Adrenal gland (tissue), 12 donors: ENCODE measurements around the gene ZNF579. TPM values are rescaled to one million over a fixed set of nuclear protein-coding genes. Genes with fewer than 3 reads are reported as not detected.

Experiments
- DNase-seq, 7 donors: peaks; one replicate each; pipeline ENCODE4 v3.0.0-alpha.2; 2019 to 2020
- H3K27ac ChIP-seq, 5 donors: fragments of 200-600 bp; sonication (generic) in 4 of 5; 1 replicate in 3 of 5; 2 replicates in 2 of 5; pipeline versions ENCODE4 v1.5.1 to v1.8.0; 2016 to 2020; ENCODE audit warnings: mild to moderate bottlenecking in 1 of 5
- H3K27me3 ChIP-seq: fragments of 200-600 bp; 2 replicates; pipeline ENCODE4 v1.8.0; 2021
- H3K36me3 ChIP-seq, 2 donors: fragments of 200-600 bp; replicated peaks in 1 of 2; 1 replicate in 1 of 2; 2 replicates in 1 of 2; pipeline versions ENCODE4 v1.5.1 to v1.8.0; 2018 to 2022
- H3K4me1 ChIP-seq, 2 donors: fragments of 200-600 bp; replicated peaks in 1 of 2; 1 replicate in 1 of 2; 2 replicates in 1 of 2; pipeline versions ENCODE4 v1.5.1 to v1.8.0; 2018 to 2021
- H3K4me3 ChIP-seq, 4 donors: fragments of 200-600 bp; sonication (generic) in 3 of 4; one replicate each; pipeline ENCODE4 v1.5.1; 2016 to 2018
- H3K9me3 ChIP-seq, 3 donors: fragments of 200-600 bp; sonication (generic) in 1 of 3; replicated peaks in 1 of 3; 1 replicate in 2 of 3; 2 replicates in 1 of 3; pipeline versions ENCODE4 v1.5.1 to v1.8.0; 2016 to 2021
- CTCF ChIP-seq, 6 experiments: fragments of 450-650 bp in 4 of 6; fragments of 200-600 bp in 2 of 6; sonication (generic) in 1 of 6; IDR thresholded peaks; 1 replicate in 5 of 6; 2 replicates in 1 of 6; pipeline versions ENCODE4 v1.5.1 to v1.8.0; 2016 to 2021; ENCODE audit warnings: antibody characterized with exemption in 6 of 6, mild to moderate bottlenecking in 2 of 6, moderate library complexity in 1 of 6
- POLR2A ChIP-seq, 2 donors: fragments of 450-650 bp; IDR thresholded peaks; one replicate each; pipeline ENCODE4 v1.6.1; 2017; ENCODE audit warnings: antibody characterized with exemption in 2 of 2, mild to moderate bottlenecking in 2 of 2, moderate library complexity in 1 of 2
- WGBS, 4 donors: extraction: QIAGEN DNeasy Blood & Tissue Kit in 2 of 4; methylation state at CpG; one replicate each; pipeline versions ENCODE4 v1.1.5 to v1.1.7; 2013 to 2017; 5-methylcytosine and 5-hydroxymethylcytosine counted together
- intact Hi-C, 2 donors: fragments of 100-400 bp; cut with DNase I; formaldehyde crosslinking; loops; one replicate each; pipeline versions ENCODE4 v1.14.1 to v1.15.0; 2022 to 2023
- polyA plus RNA-seq, 3 donors: library from polyadenylated mRNA; stranded (reverse); fragments of 200-250 nt in 2 of 3; fragments of 350-450 nt in 1 of 3; fragmentation: Illumina TruSeq in 1 of 3; extraction: RNeasy Lipid Tissue Mini Kit (QIAGEN cat#74804) in 1 of 3; gene quantifications; one replicate each; pipeline ENCODE4 v1.2.3, GENCODE V29; 2013 to 2014
- total RNA-seq, 9 donors: library from RNA; depleted of rRNA in 4 of 9; stranded (reverse); fragments of >200 nt in 4 of 9; fragments of 120-200 nt in 1 of 9; fragmentation: NEBNext Ultra II Directional in 1 of 9; extraction: Animal tissue kit (Norgen Biotek cat#: 25700) in 1 of 9; gene quantifications; one replicate each; pipeline versions ENCODE4 v1.1.0 to v1.2.4, GENCODE V29; 2013 to 2023
- donor health status: healthy with polysubstance abuse.
- donor health status: Bipolar disorder and iron deficiency.
- donor health status: DM: yes; HTN: yes; CAD: no.
- donor health status: DM: no; HTN: no; CAD: no.
- donor health status: DM: no; HTN: no; CAD: no.
- donor health status: DM: yes; HTN: yes; CAD: no.

The ZNF579 gene
- total and polyA plus RNA-seq, 12 donors = 2.1 to 27.1 (median 8.4) TPM

- WGBS, 4 donors = 80 to 90% (median 84%) methylated on average over 5 of the region's 5 CpGs
- Histone ChIP-seq H3K4me1 (no peaks in the 10 kb centered on the region), H3K27ac (no peak overlapping the region), H3K27me3 (peaks cover 7% of the 10 kb centered on the region), H3K36me3 (no peaks in the 10 kb centered on the region), H3K9me3 (no peaks in the 10 kb centered on the region), H3K4me3 (no peak overlapping the region)
- intact Hi-C loops = loop anchor here in 1 of 2 donors (5.0 kb wide), 1 partner anchor 34 kb away; no protein-coding TSS in a partner anchor
- TF ChIP-seq CTCF (IDR thresholded peaks at IDR 0.05) (no peak), POLR2A (IDR thresholded peaks at IDR 0.05) (no peak)
- DNase-seq = no peak
These were observed 42.5 kb downstream of the ZNF579 start for GRCh38 chr19:55538132-55538531.

GRCh38 chr19:55537741-55538111, 42.9 kb downstream of the ZNF579 start:
- Histone ChIP-seq H3K4me3 (no peak overlapping the region), H3K36me3 (no peaks in the 10 kb centered on the region), H3K27me3 (peaks cover 7% of the 10 kb centered on the region), H3K4me1 (no peaks in the 10 kb centered on the region), H3K27ac (no peak overlapping the region), H3K9me3 (no peaks in the 10 kb centered on the region)
- no peak for TF ChIP-seq CTCF (IDR thresholded peaks at IDR 0.05)
- TF ChIP-seq POLR2A (IDR thresholded peaks at IDR 0.05) = no peak
- DNase-seq = no peak
- intact Hi-C loops = loop anchor here in 1 of 2 donors (5.0 kb wide), 1 partner anchor 35 kb away; no protein-coding TSS in a partner anchor
- 51 to 64% (median 59%) methylated on average over 4 to 5 of the region's 5 CpGs for WGBS, 4 donors

GRCh38 chr19:55536951-55537740, 43.5 kb downstream of the ZNF579 start, which contains the start of gene SBK2:
Gene SBK2 (minus strand): TSS chr19:55537133. CDS start chr19:55536294, 839 bp downstream.
- intact Hi-C loops = loop anchor here in 1 of 2 donors (5.0 kb wide), 1 partner anchor 35 kb away; no protein-coding TSS in a partner anchor
- no peak within 1 kb of the TSS for H3K27ac ChIP-seq

More at GRCh38 chr19:55536951-55537740, 43.5 kb downstream of the ZNF579 start, which contains the start of gene SBK2:
- H3K4me1 ChIP-seq = no peaks in the 10 kb centered on the region
- DNase-seq = no peak
- H3K4me3 ChIP-seq = no peak within 1 kb of the TSS
- 11 to 32% (median 26%) methylated on average over 3 to 14 of the region's 14 CpGs for WGBS, 4 donors
- H3K9me3 ChIP-seq = no peaks in the 10 kb centered on the region
- H3K27me3 ChIP-seq = peaks cover 7% of the 10 kb centered on the region
- TF ChIP-seq CTCF (IDR thresholded peaks at IDR 0.05) (no peak), POLR2A (IDR thresholded peaks at IDR 0.05) (no peak)
- H3K36me3 ChIP-seq = no peaks in the 10 kb centered on the region
